ENCODE results near the gene YY2.

DNA sequence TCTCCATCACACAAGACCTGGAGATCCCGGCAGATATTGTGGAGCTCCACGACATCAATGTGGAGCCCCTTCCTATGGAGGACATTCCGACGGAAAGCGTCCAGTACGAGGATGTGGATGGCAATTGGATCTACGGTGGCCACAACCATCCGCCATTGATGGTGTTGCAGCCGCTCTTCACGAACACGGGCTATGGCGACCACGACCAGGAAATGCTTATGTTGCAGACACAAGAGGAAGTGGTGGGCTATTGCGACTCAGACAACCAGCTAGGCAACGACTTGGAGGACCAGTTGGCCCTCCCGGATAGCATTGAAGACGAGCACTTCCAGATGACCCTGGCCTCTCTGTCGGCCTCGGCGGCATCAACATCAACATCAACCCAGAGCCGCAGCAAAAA, 717 bp downstream of the YY2 start:
- no peak for TF ChIP-seq FOXK2 (IDR thresholded peaks at IDR 0.05)
- TF ChIP-seq ELF4 (IDR thresholded peaks at IDR 0.05) = no peak
- TF ChIP-seq FOXA1 (IDR thresholded peaks at IDR 0.05) = no peak
- no peak for TF ChIP-seq HDGF (IDR thresholded peaks at IDR 0.05; ENCODE audit: borderline replicate concordance)
- TF ChIP-seq BHLHE40 (IDR thresholded peaks at IDR 0.05; ENCODE audit: borderline replicate concordance) = no peak
- TF ChIP-seq TARDBP (IDR thresholded peaks at IDR 0.05) = no peak
- no peak for TF ChIP-seq FOXM1 (IDR thresholded peaks at IDR 0.05; ENCODE audit: borderline replicate concordance)
- TF ChIP-seq ARNT (IDR thresholded peaks at IDR 0.05) = no peak
- TF ChIP-seq ZNF384 (IDR thresholded peaks at IDR 0.05) = no peak
